Measurements from ENCODE around the gene SLC27A4. TPM values are rescaled to one million over a fixed set of nuclear protein-coding genes. Genes with fewer than 3 reads are reported as not detected.

The SLC27A4 gene
- total and polyA plus RNA-seq, 10 of the 15 experiments (the other 5 are each of a cell fraction or from before 2014, with no cell fraction given), result 0.13 to 14.0 (median 7.6) TPM

DNA sequence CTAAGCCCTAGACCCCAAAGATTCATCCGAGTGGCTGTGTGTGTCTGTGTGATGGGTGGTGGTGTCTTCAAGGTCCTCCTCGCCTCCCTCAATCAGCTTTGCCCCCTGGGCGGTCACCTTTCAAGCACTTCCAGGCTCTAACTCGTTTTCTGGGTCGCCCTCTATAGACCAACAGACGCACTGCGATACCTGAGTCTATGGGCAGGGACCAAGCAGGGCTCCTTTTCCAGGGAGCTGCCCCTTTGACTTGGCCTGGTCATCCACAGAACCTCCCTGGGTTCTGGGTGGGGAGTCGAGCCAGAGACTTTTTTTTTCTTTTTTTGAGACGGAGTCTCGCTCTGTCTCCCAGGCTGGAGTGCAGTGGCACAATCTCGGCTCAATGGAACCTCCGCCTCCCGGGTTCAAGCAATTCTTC lies 1.1 kb downstream of the SLC27A4 start:
- H3K4me2 ChIP-seq (ENCODE audit: control insufficient read depth, insufficient read depth), result peak overlapping the region; percentile 74
- CTCF ChIA-PET, result interaction anchor here (0.7 to 1.9 kb wide), 27 partner anchors 9 to 224 kb away, joined by 3 to 34 read pairs (median 4); partner anchors contain the start of genes CERCAM, SWI5 and TRUB2
- 33% methylated on average over 13 of the region's 13 CpGs for WGBS (ENCODE audit: insufficient coverage, insufficient replicate concordance, low lambda C conversion rate, missing lambda C conversion rate)
- FAIRE-seq (peak; percentile 59), DNase-seq (ENCODE audit: low read depth, low spot score) (no peak), ATAC-seq (peak; percentile 87)
- H2AFZ ChIP-seq (ENCODE audit: control insufficient read depth, low read depth, low read length), result peak overlapping the region; percentile 73
- BruUV-seq (replicated peaks), result no TSS peak
- intact Hi-C loops (cut with micrococcal nuclease; ENCODE audit: unreplicated experiment) (loop anchor here (1.0 to 5.0 kb wide), 2 partner anchors 46 to 214 kb away; partner anchors contain the start of gene PTGES2), in situ Hi-C loops (cut with MboI) (no loop called here)
- H3K27me3 ChIP-seq (replicated peaks in 1 of 2; ENCODE audit: control insufficient read depth in 2 of 2, insufficient read depth in 2 of 2, low read length in 1 of 2), result no peaks in the 10 kb centered on the region
- H3K4me1 ChIP-seq (ENCODE audit: control insufficient read depth, insufficient read depth, low read length), result no peaks in the 10 kb centered on the region
- POLR2A ChIA-PET, result interaction anchor here (0.6 kb wide), 1 partner anchor 30 kb away, joined by 3 read pairs; the partner anchor contains the start of gene URM1
- RAD21 ChIA-PET (ENCODE audit: unreplicated experiment), result interaction anchor here (0.6 to 1.3 kb wide), 11 partner anchors 20 to 217 kb away, joined by 3 to 13 read pairs (median 4); partner anchors contain the start of gene CIZ1
- H3K79me2 ChIP-seq (ENCODE audit: control insufficient read depth, insufficient read depth, low read length), result no peaks in the 10 kb centered on the region
- peaks cover 0 to 3% of the 10 kb centered on the region in 2 experiments; a peak in 1 of 4 replicates for H3K36me3 ChIP-seq (ENCODE audit: control insufficient read depth in 2 of 2, insufficient read depth in 2 of 2, low read length in 1 of 2)
- H4K20me1 ChIP-seq (ENCODE audit: control insufficient read depth, insufficient read depth), result no peaks in the 10 kb centered on the region
- no peak for TF ChIP-seq ZNF622 (IDR thresholded peaks at IDR 0.05)
- peak; percentile 63; the same call in 1 of the 2 replicates for TF ChIP-seq SMARCA5 (IDR thresholded peaks at IDR 0.05)
- 0 out of 2 replicates have a peak, but pooled peaks have one; percentile 27 for TF ChIP-seq YY1 (IDR thresholded peaks at IDR 0.05; ENCODE audit: low read depth, low read length)
- TF ChIP-seq, protein P1, sequence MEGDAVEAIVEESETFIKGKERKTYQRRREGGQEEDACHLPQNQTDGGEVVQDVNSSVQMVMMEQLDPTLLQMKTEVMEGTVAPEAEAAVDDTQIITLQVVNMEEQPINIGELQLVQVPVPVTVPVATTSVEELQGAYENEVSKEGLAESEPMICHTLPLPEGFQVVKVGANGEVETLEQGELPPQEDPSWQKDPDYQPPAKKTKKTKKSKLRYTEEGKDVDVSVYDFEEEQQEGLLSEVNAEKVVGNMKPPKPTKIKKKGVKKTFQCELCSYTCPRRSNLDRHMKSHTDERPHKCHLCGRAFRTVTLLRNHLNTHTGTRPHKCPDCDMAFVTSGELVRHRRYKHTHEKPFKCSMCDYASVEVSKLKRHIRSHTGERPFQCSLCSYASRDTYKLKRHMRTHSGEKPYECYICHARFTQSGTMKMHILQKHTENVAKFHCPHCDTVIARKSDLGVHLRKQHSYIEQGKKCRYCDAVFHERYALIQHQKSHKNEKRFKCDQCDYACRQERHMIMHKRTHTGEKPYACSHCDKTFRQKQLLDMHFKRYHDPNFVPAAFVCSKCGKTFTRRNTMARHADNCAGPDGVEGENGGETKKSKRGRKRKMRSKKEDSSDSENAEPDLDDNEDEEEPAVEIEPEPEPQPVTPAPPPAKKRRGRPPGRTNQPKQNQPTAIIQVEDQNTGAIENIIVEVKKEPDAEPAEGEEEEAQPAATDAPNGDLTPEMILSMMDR (IDR thresholded peaks at IDR 0.05 in 2 of 3, conservative IDR thresholded peaks at IDR 0.05 in 1 of 3; ENCODE audit: control insufficient read depth in 2 of 3, extremely low read depth in 1 of 3, insufficient read depth in 1 of 3, low read depth in 3 of 3, low read length in 3 of 3), result peak; percentile 74 to 79 (median 77)
- peak; percentile 67 for TF ChIP-seq RAD21 (IDR thresholded peaks at IDR 0.05; ENCODE audit: insufficient read depth, low read depth, low read length)
- TF ChIP-seq GATAD2B (conservative IDR thresholded peaks at IDR 0.05; ENCODE audit: low read depth), result no peak
- no peak for TF ChIP-seq MAX (IDR thresholded peaks at IDR 0.05; ENCODE audit: low read depth, low read length)
- TF ChIP-seq SMC3 (IDR thresholded peaks at IDR 0.05; ENCODE audit: borderline replicate concordance, low read length), result peak; percentile 57
- no peaks in the 10 kb centered on the region for H3K9me3 ChIP-seq (replicated peaks; ENCODE audit: control insufficient read depth, insufficient read depth, low read length)
- H3K27ac ChIP-seq (ENCODE audit: control insufficient read depth, insufficient read depth), result no peak overlapping the region
- peak overlapping the region; percentile 87 for H3K4me3 ChIP-seq
- SMC1A ChIA-PET (ENCODE audit: uncharacterized antibody, unreplicated experiment), result interaction anchor here (0.6 to 1.3 kb wide), 9 partner anchors 41 to 269 kb away, joined by 3 to 23 read pairs (median 4); partner anchors contain the start of gene BBLN
- peak overlapping the region; percentile 55 for H3K9ac ChIP-seq (ENCODE audit: control insufficient read depth, insufficient read depth, low read length)

Data from GM12878 (cell line).